Endothelial cell of umbilical vein (primary cell): ENCODE results near the gene PPP5C. TPM values are rescaled to one million over a fixed set of nuclear protein-coding genes. Genes with fewer than 3 reads are reported as not detected.

ENCODE experiments used
- BruUV-seq: library from RNA; stranded (reverse); fragments of 400-500 nt; replicated peaks from 2 replicates; lab custom pipeline; 2021; lab: Mats Ljungman, UMichigan
- CTCF ChIA-PET: fragments of 300-600, 350-600 bp; sonication (Branson Sonifier 250); formaldehyde crosslinking; loops from one replicate; lab custom pipeline; 2021; ENCODE audit warnings: antibody characterized with exemption, inconsistent platforms; lab: Charles Lee
- POLR2A ChIA-PET: fragments of 300-600, 350-600 bp; sonication (Branson Sonifier 250); formaldehyde crosslinking; loops from one replicate; lab custom pipeline; 2021; ENCODE audit warnings: antibody characterized with exemption, inconsistent platforms; lab: Charles Lee
- DNase-seq: peaks from one replicate; pipeline ENCODE4 v3.0.0-alpha.2; 2011; ENCODE audit warnings: low read depth, low spot score
- FAIRE-seq: peaks from 2 replicates; lab custom pipeline; 2011; peaks lifted over from hg19 to GRCh38; lab: Jason Lieb, UNC
- H2AFZ ChIP-seq: 2 replicates; pipeline ENCODE4 v1.6.0; 2012; ENCODE audit warnings: low read depth, low read length, control low read depth, inconsistent platforms
- H3K27ac ChIP-seq: 2 replicates; pipeline ENCODE4 v1.5.1; 2011; ENCODE audit warnings: low read depth, mild to moderate bottlenecking, control low read depth, low read length, moderate library complexity; ENCODE audit not compliant: insufficient read depth
- H3K27me3 ChIP-seq, 2 experiments: 2 replicates each; pipeline versions ENCODE4 v1.6.0 to v1.6.1; 2011; ENCODE audit warnings: low read length in 2 of 2, mixed read lengths in 1 of 2; ENCODE audit not compliant: control insufficient read depth in 2 of 2, insufficient read depth in 2 of 2
- H3K36me3 ChIP-seq, 2 experiments: 2 replicates in 1 of 2; 3 replicates in 1 of 2; pipeline ENCODE4 v1.5.1; 2011; ENCODE audit warnings: low read length in 2 of 2, mild to moderate bottlenecking in 1 of 2, moderate library complexity in 1 of 2; ENCODE audit not compliant: control insufficient read depth in 2 of 2, insufficient read depth in 2 of 2; ENCODE audit errors: extremely low read depth in 1 of 2
- H3K4me1 ChIP-seq: 3 replicates; pipeline ENCODE4 v1.5.1; 2011; ENCODE audit warnings: mild to moderate bottlenecking, low read length; ENCODE audit not compliant: control insufficient read depth, insufficient read depth; ENCODE audit errors: extremely low read depth
- H3K4me2 ChIP-seq: 2 replicates; pipeline ENCODE4 v1.6.1; 2011; ENCODE audit warnings: low read length, control low read depth, mixed read lengths; ENCODE audit not compliant: insufficient read depth
- H3K4me3 ChIP-seq, 3 experiments: fragments of 200-600 bp in 1 of 3; sonication (generic), shearing (Covaris generic) in 1 of 3; replicated peaks in 1 of 3; 2 replicates each; pipeline ENCODE4 v1.5.1; 2011 to 2016; ENCODE audit warnings: control low read depth in 3 of 3, low read length in 3 of 3, mild to moderate bottlenecking in 2 of 3, inconsistent platforms in 1 of 3, low read depth in 1 of 3, moderate library complexity in 1 of 3; ENCODE audit not compliant: insufficient read depth in 1 of 3
- H3K79me2 ChIP-seq: 2 replicates; pipeline ENCODE4 v1.6.0; 2012; ENCODE audit warnings: low read length, inconsistent platforms; ENCODE audit not compliant: control insufficient read depth, insufficient read depth
- H3K9ac ChIP-seq: replicated peaks from 2 replicates; pipeline ENCODE3; 2011; ENCODE audit warnings: low read length, control low read depth; ENCODE audit not compliant: insufficient read depth; ENCODE audit errors: extremely low read depth
- H3K9me1 ChIP-seq: replicated peaks from 3 replicates; pipeline ENCODE4 v1.6.0; 2011; ENCODE audit warnings: mild to moderate bottlenecking, low read length; ENCODE audit not compliant: control insufficient read depth, insufficient read depth; ENCODE audit errors: extremely low read depth
- H3K9me3 ChIP-seq: replicated peaks from 2 replicates; pipeline ENCODE4 v1.5.1; 2012; ENCODE audit warnings: low read length, inconsistent platforms; ENCODE audit not compliant: control insufficient read depth, insufficient read depth
- H4K20me1 ChIP-seq: replicated peaks from 2 replicates; pipeline ENCODE3; 2011; ENCODE audit warnings: mild to moderate bottlenecking, low read length; ENCODE audit not compliant: control insufficient read depth, insufficient read depth; ENCODE audit errors: extremely low read depth
- CTCF ChIP-seq, 2 donors: IDR thresholded peaks; 1 replicate in 1 of 2; 2 replicates in 1 of 2; pipeline ENCODE4 v1.5.1; 2011; ENCODE audit warnings: low read length in 2 of 2, mild to moderate bottlenecking in 2 of 2, moderate library complexity in 2 of 2, control low read depth in 1 of 2, inconsistent platforms in 1 of 2, low read depth in 1 of 2; ENCODE audit not compliant: insufficient read depth in 1 of 2; ENCODE audit errors: extremely low read depth in 1 of 2
- EZH2 ChIP-seq: IDR thresholded peaks from 2 replicates; pipeline ENCODE4 v1.6.1; 2012; ENCODE audit warnings: borderline replicate concordance, low read depth, mild to moderate bottlenecking, moderate library complexity, low read length, inconsistent platforms; ENCODE audit not compliant: severe bottlenecking
- FOS ChIP-seq: IDR thresholded peaks from 2 replicates; pipeline ENCODE4 v1.6.1; 2011; ENCODE audit warnings: mild to moderate bottlenecking, low read length, moderate library complexity, borderline replicate concordance; ENCODE audit not compliant: insufficient read depth
- GATA2 ChIP-seq: IDR thresholded peaks from 2 replicates; pipeline ENCODE4 v1.7.0; 2011; ENCODE audit warnings: low read depth, mild to moderate bottlenecking, moderate library complexity, mixed read lengths, low read length; ENCODE audit not compliant: insufficient read length, insufficient read depth
- JUN ChIP-seq: IDR thresholded peaks from 2 replicates; pipeline ENCODE4 v1.6.1; 2011; ENCODE audit warnings: borderline replicate concordance, low read depth; ENCODE audit not compliant: insufficient read length, insufficient read depth
- MAX ChIP-seq: IDR thresholded peaks from 2 replicates; pipeline ENCODE4 v1.6.1; 2011; ENCODE audit not compliant: insufficient read depth, insufficient read length
- MYC ChIP-seq: IDR thresholded peaks from one replicate; pipeline ENCODE4 v1.6.1; 2011; ENCODE audit warnings: mild to moderate bottlenecking, low read depth, low read length
- POLR2A ChIP-seq: IDR thresholded peaks from 2 replicates; pipeline ENCODE4 v1.6.1; 2012; ENCODE audit warnings: low read depth, mild to moderate bottlenecking, control low read depth, low read length
- POLR2AphosphoS5 ChIP-seq: IDR thresholded peaks from 2 replicates; pipeline ENCODE4 v1.6.1; 2012; ENCODE audit warnings: low read depth, mild to moderate bottlenecking, control low read depth, low read length, moderate library complexity; ENCODE audit not compliant: insufficient read depth
- dilution Hi-C: fragments of 300-500 bp; cut with MboI; formaldehyde crosslinking; loops from one replicate; pipeline ENCODE4 v1.15.0; 2019; ENCODE audit warnings: low sequenced_read_pairs; ENCODE audit not compliant: extremely low pct_ligation_motif_present
- intact Hi-C: fragments of 100-400 bp; cut with micrococcal nuclease; formaldehyde crosslinking; loops from one replicate; pipeline ENCODE4 v1.10.0; 2022
- polyA plus RNA-seq, 4 experiments: library from polyadenylated mRNA; depleted of rRNA in 3 of 4; stranded (reverse) in 3 of 4; unstranded in 1 of 4; fragments of >200 nt; gene quantifications; 2 replicates each; pipeline versions ENCODE4 v1.2.1 to v1.2.3, GENCODE V29; 2011 to 2012; ENCODE audit warnings: missing spikeins in 1 of 4
- total RNA-seq: library from RNA; stranded (reverse); gene quantifications from 2 replicates; pipeline ENCODE4 v1.2.3, GENCODE V29; 2021

The PPP5C gene
- total and polyA plus RNA-seq, 2 donors (not counting 3 experiments of a cell fraction or from before 2014, with no cell fraction given) = 114 to 172 TPM

- Histone ChIP-seq H3K27ac (no peak overlapping the region), H2AFZ (no peak overlapping the region), H3K79me2 (peaks cover 35% of the 10 kb centered on the region), H3K27me3 (no peaks in the 10 kb centered on the region), H3K4me2 (no peak overlapping the region), H3K36me3 (peaks cover 24% of the 10 kb centered on the region in 2 experiments), H3K4me3 (no peak overlapping the region), H3K9me3 (no peaks in the 10 kb centered on the region), H3K9me1 (no peaks in the 10 kb centered on the region), H4K20me1 (no peaks in the 10 kb centered on the region), H3K4me1 (peaks cover 11% of the 10 kb centered on the region), H3K9ac (no peak overlapping the region)
- FAIRE-seq = no peak
- no TSS peak for BruUV-seq
- CTCF ChIA-PET = interaction anchor here (1.5 kb wide), 1 partner anchor 98 kb away, joined by 8 read pairs; no protein-coding TSS in a partner anchor
- TF ChIP-seq MAX (no peak), EZH2 (no peak), FOS (no peak), POLR2A (no peak), CTCF (IDR thresholded peaks at IDR 0.05; ENCODE audit: extremely low read depth in 1 of 2, insufficient read depth in 1 of 2, low read depth in 1 of 2, low read length in 2 of 2) (no peak), JUN (no peak), POLR2AphosphoS5 (no peak), GATA2 (no peak), MYC (no peak)
- intact Hi-C loops = no loop called here
- DNase-seq = peak; percentile 36
- dilution Hi-C loops = no loop called here
- POLR2A ChIA-PET = no interaction called here
Measured at GRCh38 chr19:46378268-46378667, 31.4 kb downstream of the PPP5C start.
